Smooth muscle cell of the brain vasculature (primary cell): ENCODE results near the gene ARHGAP5.

Source experiments
- DNase-seq: peaks from one replicate; pipeline ENCODE4 v3.0.0-alpha.2; 2012; ENCODE audit warnings: low read depth, low spot score

Gene ARHGAP5

GRCh38 chr14:32077081-32078022 is at the start of gene ARHGAP5:
Gene ARHGAP5, plus strand, starts transcription at chr14:32077304. Its CDS starts 13,366 bp downstream, at chr14:32090670.
- no peak for DNase-seq

- DNase-seq: no peak
These were observed 48.5 kb upstream of the ARHGAP5 start for GRCh38 chr14:32028599-32028998.

- DNase-seq: no peak
These were observed 43.6 kb upstream of the ARHGAP5 start for GRCh38 chr14:32033543-32033942.

- no peak for DNase-seq
These were observed 38.2 kb upstream of the ARHGAP5 start for GRCh38 chr14:32038876-32039275.

- DNase-seq: no peak
These were observed 37.6 kb upstream of the ARHGAP5 start for GRCh38 chr14:32039401-32040030.

DNA sequence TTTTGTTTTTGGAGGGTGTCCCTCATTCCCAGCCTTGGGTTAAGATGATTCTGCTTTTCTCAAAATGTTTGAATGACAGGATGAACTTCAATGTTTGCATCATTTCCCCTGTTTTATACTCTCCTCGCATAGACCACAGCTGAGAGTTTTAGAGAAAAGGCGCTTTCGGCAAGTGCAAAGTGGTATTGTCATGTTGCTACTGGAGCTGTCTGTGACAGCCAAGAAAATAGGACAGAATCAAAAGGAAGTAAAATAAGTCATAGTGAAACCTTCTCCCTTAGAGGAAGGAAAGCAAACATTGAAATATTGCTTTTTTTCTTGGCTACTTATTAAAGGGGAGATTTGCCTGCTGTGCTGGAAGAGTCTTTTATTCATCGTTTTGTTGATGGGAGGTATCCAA is 33.5 kb upstream of the ARHGAP5 start:
- DNase-seq: no peak

- DNase-seq: no peak
These were observed 32.6 kb upstream of the ARHGAP5 start for GRCh38 chr14:32044454-32044853.

DNA sequence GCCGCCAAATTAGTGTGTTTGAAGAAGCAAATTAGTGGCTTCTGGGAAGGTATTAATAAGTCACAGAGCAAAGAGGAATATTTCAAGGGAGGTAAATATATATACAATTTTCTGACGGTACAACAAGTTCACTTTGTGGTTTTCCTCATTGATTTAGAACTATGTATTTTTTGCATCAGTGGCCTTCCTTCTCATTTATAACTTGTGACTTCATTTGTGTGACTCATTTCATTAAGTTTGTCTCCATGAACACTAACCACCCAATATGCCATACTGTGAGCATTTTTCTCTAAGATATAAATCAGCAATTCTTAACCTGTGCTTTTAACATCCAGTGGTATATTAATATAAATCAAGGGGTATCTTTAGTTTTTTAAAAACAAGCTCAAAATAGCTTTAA is 29.3 kb upstream of the ARHGAP5 start:
- no peak for DNase-seq

DNA sequence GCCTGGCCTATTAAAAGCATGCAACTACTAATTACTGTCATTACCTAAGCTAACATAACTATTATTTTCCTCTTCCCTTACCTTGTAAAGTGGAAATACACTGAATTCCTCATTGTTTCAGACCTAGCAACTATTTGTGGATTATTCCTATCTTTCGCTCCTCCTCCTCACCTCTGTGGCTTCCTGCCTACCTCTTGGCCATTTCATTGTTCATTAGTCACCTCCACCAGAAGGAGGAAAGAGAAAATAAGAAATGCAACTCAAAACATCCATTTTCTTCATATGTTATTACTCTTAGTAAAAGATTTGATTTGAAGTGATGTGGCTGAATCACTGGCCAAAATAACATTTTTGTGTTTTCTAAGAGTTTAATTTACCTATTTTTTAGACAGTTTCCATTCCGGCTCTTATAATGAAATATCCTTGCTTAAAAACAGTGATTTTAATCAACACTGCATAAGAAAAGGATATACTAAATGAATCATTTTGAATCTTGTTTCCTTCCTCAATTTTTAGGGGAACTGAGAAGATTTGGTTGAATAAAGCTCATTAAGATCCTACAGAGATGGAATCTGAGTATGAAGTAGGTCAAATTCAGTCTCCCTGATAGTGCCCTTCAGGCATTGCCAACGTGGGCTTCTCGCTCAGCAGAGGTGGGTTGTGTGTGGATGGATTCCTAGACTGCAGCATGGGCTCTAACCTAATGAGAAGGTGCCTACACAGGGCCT is 27.6 kb upstream of the ARHGAP5 start:
- DNase-seq: no peak

GRCh38 chr14:32050878-32051277 is 26.2 kb upstream of the ARHGAP5 start:
- no peak for DNase-seq

GRCh38 chr14:32054536-32054935 is 22.6 kb upstream of the ARHGAP5 start:
- DNase-seq: no peak

- DNase-seq: no peak
These were observed 21.9 kb upstream of the ARHGAP5 start for GRCh38 chr14:32055175-32055574.

GRCh38 chr14:32059702-32060101 is 17.4 kb upstream of the ARHGAP5 start:
- no peak for DNase-seq

GRCh38 chr14:32064931-32065330 is 12.2 kb upstream of the ARHGAP5 start:
- no peak for DNase-seq

DNA sequence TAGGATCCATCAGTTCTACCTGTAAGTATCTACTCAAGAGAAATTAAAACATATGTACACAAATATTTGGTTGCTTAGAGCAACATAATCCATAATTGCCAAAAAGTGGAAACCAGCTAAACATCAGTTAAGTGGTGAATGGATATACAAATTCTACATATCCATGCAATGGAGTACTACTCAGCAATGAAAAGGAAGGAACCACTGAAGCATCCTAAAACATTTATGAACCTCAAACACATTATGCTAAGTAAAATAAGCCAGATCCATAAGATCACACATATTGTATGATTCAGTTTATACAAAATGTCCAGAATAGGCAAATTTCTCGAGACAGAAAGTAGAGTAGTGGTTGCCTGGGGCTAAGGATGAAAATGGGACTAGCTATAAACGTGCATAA is 8.4 kb upstream of the ARHGAP5 start:
- no peak for DNase-seq

DNA sequence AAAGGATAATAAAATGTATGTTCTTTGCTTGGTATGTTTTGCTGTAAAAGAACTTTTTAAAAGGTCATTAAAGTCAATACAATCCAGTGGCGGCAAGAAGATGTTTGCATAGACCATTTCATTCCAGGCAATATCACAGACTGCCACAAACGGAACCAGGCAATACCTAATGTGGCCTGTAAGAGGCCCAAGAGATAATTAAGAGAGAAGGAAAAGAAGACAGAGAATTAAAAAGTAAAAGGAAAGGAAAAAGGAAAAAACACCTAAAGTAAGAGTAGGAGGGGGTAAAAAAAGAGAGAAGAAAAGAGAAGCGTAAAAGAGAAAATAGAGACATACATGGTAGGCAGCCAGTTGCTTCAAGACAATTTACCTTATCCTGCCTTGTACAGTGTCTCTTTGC is 6.8 kb upstream of the ARHGAP5 start:
- DNase-seq: no peak

GRCh38 chr14:32072676-32073075 is 4.4 kb upstream of the ARHGAP5 start:
- no peak for DNase-seq

GRCh38 chr14:32073537-32074189 is 3.4 kb upstream of the ARHGAP5 start:
- peak; percentile 73 for DNase-seq

DNA sequence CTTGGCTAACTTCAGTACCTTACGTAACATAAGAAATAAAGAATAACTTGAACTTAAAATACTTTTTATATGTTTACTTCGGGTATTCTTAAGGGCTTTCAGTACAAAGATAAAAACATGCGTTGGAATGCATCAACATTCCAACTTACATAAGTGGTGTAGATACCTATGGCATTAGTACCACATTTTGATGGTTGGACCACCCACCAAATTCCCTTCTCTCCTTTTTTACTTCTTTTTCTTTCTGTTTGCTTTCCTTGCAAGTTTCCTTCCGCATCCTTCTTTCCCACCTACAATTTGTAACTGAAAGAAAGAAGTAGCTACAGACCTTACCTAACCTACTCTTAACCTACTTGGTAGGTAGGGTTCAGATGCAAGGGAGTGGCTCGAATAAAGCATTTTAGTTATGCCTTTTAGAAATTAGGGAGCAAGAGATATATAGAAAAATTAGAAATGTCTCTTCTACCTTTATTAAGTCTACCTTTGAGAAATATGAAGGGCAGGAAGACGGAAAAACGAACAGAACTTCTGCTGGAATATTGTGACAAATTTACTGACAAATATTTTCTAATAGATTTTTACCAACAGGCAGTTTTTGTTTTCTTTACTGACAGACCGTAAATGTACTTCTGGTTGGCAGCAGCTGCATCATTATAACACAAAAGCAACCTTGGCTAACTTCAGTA is 2.1 kb upstream of the ARHGAP5 start:
- DNase-seq: no peak

DNA sequence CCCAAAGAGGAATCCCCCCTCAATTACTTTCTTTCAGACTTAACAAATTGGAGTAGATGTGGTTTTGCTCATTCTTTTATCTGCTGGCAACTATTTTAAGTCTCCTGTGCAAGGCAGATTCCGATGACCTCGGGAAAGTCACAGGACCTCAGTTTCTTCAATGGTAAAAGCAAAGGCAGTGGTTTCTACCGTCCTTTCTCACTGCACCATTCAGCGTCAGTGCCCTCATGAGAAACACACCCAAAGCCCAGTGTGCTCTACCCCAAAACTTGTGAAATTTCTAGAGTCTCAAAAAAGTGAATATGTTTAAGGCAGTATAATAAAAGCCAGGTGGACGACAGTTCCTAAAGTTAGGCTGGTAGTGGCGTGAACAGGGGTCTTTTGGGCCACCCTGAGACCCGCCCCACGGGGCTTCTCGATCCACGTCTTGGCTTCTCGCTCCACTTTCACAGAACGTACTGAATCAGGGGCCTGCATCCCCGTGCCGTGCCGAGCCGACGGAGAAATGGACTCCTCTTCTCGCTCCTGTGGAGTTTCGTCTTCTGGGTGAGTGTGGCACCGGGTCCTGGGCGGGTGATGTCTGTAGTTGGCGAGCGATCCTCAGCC is 1.3 kb upstream of the ARHGAP5 start:
- DNase-seq: no peak
